ENCODE results near the gene EPHA3.

DNA sequence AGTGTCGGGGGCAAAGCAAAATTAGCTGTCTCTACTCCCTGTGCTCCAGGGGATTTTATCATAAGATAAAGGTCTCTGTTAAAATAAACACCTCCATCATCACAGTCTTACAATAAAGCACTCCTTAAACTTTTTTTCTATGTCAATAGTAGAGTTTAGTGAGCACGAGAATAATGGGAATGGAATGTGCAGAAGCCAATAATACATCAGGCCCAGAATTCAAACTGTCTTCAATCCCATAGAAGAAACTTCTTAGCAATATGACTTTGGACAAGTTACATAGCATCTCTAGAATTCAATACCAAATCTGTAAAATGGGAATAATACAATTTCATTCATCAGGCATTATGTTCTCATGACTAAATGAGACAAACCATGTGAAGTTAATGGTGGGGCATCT is 49.0 kb upstream of the EPHA3 start:
- TF ChIP-seq EP300 (IDR thresholded peaks at IDR 0.05) (no peak), CTCF (IDR thresholded peaks at IDR 0.05) (no peak), POLR2A (IDR thresholded peaks at IDR 0.05; ENCODE audit: low read depth) (no peak), POLR2AphosphoS5 (IDR thresholded peaks at IDR 0.05) (no peak)
